ENCODE data around the gene AMH.

- TF ChIP-seq, protein P1, sequence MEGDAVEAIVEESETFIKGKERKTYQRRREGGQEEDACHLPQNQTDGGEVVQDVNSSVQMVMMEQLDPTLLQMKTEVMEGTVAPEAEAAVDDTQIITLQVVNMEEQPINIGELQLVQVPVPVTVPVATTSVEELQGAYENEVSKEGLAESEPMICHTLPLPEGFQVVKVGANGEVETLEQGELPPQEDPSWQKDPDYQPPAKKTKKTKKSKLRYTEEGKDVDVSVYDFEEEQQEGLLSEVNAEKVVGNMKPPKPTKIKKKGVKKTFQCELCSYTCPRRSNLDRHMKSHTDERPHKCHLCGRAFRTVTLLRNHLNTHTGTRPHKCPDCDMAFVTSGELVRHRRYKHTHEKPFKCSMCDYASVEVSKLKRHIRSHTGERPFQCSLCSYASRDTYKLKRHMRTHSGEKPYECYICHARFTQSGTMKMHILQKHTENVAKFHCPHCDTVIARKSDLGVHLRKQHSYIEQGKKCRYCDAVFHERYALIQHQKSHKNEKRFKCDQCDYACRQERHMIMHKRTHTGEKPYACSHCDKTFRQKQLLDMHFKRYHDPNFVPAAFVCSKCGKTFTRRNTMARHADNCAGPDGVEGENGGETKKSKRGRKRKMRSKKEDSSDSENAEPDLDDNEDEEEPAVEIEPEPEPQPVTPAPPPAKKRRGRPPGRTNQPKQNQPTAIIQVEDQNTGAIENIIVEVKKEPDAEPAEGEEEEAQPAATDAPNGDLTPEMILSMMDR (IDR thresholded peaks at IDR 0.05), result no peak
- TF ChIP-seq GABPA (IDR thresholded peaks at IDR 0.05; ENCODE audit: low read depth), result no peak
- TF ChIP-seq, protein P2, sequence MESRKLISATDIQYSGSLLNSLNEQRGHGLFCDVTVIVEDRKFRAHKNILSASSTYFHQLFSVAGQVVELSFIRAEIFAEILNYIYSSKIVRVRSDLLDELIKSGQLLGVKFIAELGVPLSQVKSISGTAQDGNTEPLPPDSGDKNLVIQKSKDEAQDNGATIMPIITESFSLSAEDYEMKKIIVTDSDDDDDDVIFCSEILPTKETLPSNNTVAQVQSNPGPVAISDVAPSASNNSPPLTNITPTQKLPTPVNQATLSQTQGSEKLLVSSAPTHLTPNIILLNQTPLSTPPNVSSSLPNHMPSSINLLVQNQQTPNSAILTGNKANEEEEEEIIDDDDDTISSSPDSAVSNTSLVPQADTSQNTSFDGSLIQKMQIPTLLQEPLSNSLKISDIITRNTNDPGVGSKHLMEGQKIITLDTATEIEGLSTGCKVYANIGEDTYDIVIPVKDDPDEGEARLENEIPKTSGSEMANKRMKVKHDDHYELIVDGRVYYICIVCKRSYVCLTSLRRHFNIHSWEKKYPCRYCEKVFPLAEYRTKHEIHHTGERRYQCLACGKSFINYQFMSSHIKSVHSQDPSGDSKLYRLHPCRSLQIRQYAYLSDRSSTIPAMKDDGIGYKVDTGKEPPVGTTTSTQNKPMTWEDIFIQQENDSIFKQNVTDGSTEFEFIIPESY (IDR thresholded peaks at IDR 0.05; ENCODE audit: borderline replicate concordance, low read depth), result no peak
Observed at GRCh38 chr19:2210987-2211740, 38.0 kb upstream of the AMH start.
